CD14-positive monocyte (primary cell): ENCODE data around the gene SLC4A7. TPM values are rescaled to one million over a fixed set of nuclear protein-coding genes. Genes with fewer than 3 reads are reported as not detected.

Experiments used
- DNase-seq, 3 donors: peaks; one replicate each; pipeline ENCODE4 v3.0.0-alpha.2; 2011 to 2022
- H2AFZ ChIP-seq: 2 replicates; pipeline ENCODE4 v1.6.0; 2012; ENCODE audit warnings: mild to moderate bottlenecking, low read depth, low read length, inconsistent platforms; ENCODE audit not compliant: insufficient read depth, poor library complexity, severe bottlenecking
- H3K27ac ChIP-seq, 2 donors: 1 replicate in 1 of 2; 2 replicates in 1 of 2; pipeline ENCODE4 v1.5.1; 2012 to 2013; ENCODE audit warnings: low read length in 2 of 2, control low read depth in 1 of 2, inconsistent platforms in 1 of 2, low read depth in 1 of 2, mild to moderate bottlenecking in 1 of 2
- H3K27me3 ChIP-seq, 2 donors: one replicate each; pipeline versions ENCODE4 v1.6.0 to v1.6.1; 2011 to 2013; ENCODE audit warnings: low read length in 2 of 2; ENCODE audit not compliant: control insufficient read depth in 2 of 2, insufficient read depth in 2 of 2
- H3K36me3 ChIP-seq, 2 donors: replicated peaks in 1 of 2; 1 replicate in 1 of 2; 2 replicates in 1 of 2; pipeline versions ENCODE4 v1.5.1 to v1.6.1; 2012 to 2013; ENCODE audit warnings: low read length in 2 of 2, control low read depth in 1 of 2, inconsistent platforms in 1 of 2, mild to moderate bottlenecking in 1 of 2; ENCODE audit not compliant: insufficient read depth in 2 of 2, control insufficient read depth in 1 of 2
- H3K4me1 ChIP-seq, 2 donors: 1 replicate in 1 of 2; 2 replicates in 1 of 2; pipeline versions ENCODE4 v1.5.1 to v1.6.1; 2012 to 2013; ENCODE audit warnings: low read length in 2 of 2, control low read depth in 1 of 2, inconsistent platforms in 1 of 2, mild to moderate bottlenecking in 1 of 2, moderate library complexity in 1 of 2; ENCODE audit not compliant: insufficient read depth in 2 of 2, control insufficient read depth in 1 of 2
- H3K4me2 ChIP-seq: replicated peaks from 2 replicates; pipeline ENCODE3; 2012; ENCODE audit warnings: low read length, moderate library complexity, mild to moderate bottlenecking; ENCODE audit not compliant: poor library complexity, severe bottlenecking; ENCODE audit errors: extremely low read depth
- H3K4me3 ChIP-seq, 3 experiments: fragments of 200-600 bp in 1 of 3; sonication (generic) in 1 of 3; replicated peaks in 1 of 3; 1 replicate in 2 of 3; 2 replicates in 1 of 3; pipeline ENCODE4 v1.5.1; 2011 to 2013; ENCODE audit warnings: low read length in 3 of 3, mild to moderate bottlenecking in 3 of 3, control low read depth in 2 of 3, low read depth in 2 of 3, inconsistent platforms in 1 of 3, moderate library complexity in 1 of 3
- H3K79me2 ChIP-seq: 2 replicates; pipeline ENCODE4 v1.6.0; 2012; ENCODE audit warnings: mild to moderate bottlenecking, control low read depth, inconsistent platforms, low read length, moderate library complexity; ENCODE audit not compliant: insufficient read depth
- H3K9ac ChIP-seq: 2 replicates; pipeline ENCODE4 v1.6.0; 2017; ENCODE audit warnings: low read length, mild to moderate bottlenecking; ENCODE audit not compliant: insufficient read depth, poor library complexity, severe bottlenecking
- H3K9me3 ChIP-seq, 2 donors: replicated peaks in 1 of 2; 1 replicate in 1 of 2; 2 replicates in 1 of 2; pipeline versions ENCODE4 v1.5.1 to v1.6.1; 2012 to 2013; ENCODE audit warnings: low read length in 2 of 2, control low read depth in 1 of 2; ENCODE audit not compliant: control insufficient read depth in 1 of 2, insufficient read depth in 1 of 2
- H4K20me1 ChIP-seq: 2 replicates; pipeline ENCODE4 v1.6.0; 2012; ENCODE audit warnings: mild to moderate bottlenecking, low read length, control low read depth, moderate library complexity; ENCODE audit not compliant: insufficient read depth
- H3K27ac Mint-ChIP-seq, 7 donors: one replicate each; pipeline ENCODE4 v1.8.0; 2020; ENCODE audit warnings: mild to moderate bottlenecking in 7 of 7, mixed read lengths in 7 of 7, moderate library complexity in 6 of 7, inconsistent platforms in 2 of 7
- H3K27me3 Mint-ChIP-seq, 3 donors: one replicate each; pipeline ENCODE4 v1.8.0; 2021 to 2022; ENCODE audit warnings: low read depth in 3 of 3, mild to moderate bottlenecking in 3 of 3, mixed read lengths in 3 of 3, moderate library complexity in 3 of 3, inconsistent platforms in 1 of 3
- H3K36me3 Mint-ChIP-seq, 2 donors: one replicate each; pipeline ENCODE4 v1.8.0; 2020; ENCODE audit warnings: mixed read lengths in 2 of 2, inconsistent platforms in 1 of 2, mild to moderate bottlenecking in 1 of 2
- H3K4me1 Mint-ChIP-seq: one replicate; pipeline ENCODE4 v1.8.0; 2020; ENCODE audit warnings: mild to moderate bottlenecking, mixed read lengths
- H3K4me3 Mint-ChIP-seq, 2 donors: one replicate each; pipeline ENCODE4 v1.8.0; 2020; ENCODE audit warnings: mild to moderate bottlenecking in 2 of 2, mixed read lengths in 2 of 2, moderate library complexity in 1 of 2
- H3K9me3 Mint-ChIP-seq, 7 donors: one replicate each; pipeline ENCODE4 v1.8.0; 2020 to 2022; ENCODE audit warnings: mixed read lengths in 7 of 7, mild to moderate bottlenecking in 6 of 7, moderate library complexity in 6 of 7, inconsistent platforms in 2 of 7
- WGBS: methylation state at CpG from one replicate; pipeline ENCODE4 v1.1.5; 2013; ENCODE audit warnings: missing lambda C conversion rate; ENCODE audit not compliant: insufficient coverage; 5-methylcytosine and 5-hydroxymethylcytosine counted together
- intact Hi-C, 2 donors: fragments of 100-400 bp; cut with micrococcal nuclease; formaldehyde crosslinking; loops; one replicate each; pipeline versions ENCODE4 v1.15.0 to v1.15.1; 2023
- polyA minus RNA-seq: library from RNA; depleted of rRNA, polyadenylated mRNA; stranded (reverse); fragments of >200 nt; gene quantifications from 2 replicates; pipeline ENCODE4 v1.2.3, GENCODE V29; 2012
- polyA plus RNA-seq, 3 donors: library from polyadenylated mRNA; depleted of rRNA in 1 of 3; unstranded in 2 of 3; stranded (reverse) in 1 of 3; fragments of 300-500 nt in 2 of 3; fragments of >200 nt in 1 of 3; fragmentation: Illumina TruSeq in 2 of 3; gene quantifications; 1 replicate in 2 of 3; 2 replicates in 1 of 3; pipeline ENCODE4 v1.2.3, GENCODE V29; 2012 to 2021
- total RNA-seq, 12 experiments: library from RNA in 1 of 12; stranded (reverse) in 1 of 12; fragments of 120-200 nt in 1 of 12; gene quantifications; one replicate each; pipeline ENCODE4 v1.2.4 and lab custom pipeline; 2013 to 2026; ENCODE audit warnings: mixed read lengths in 6 of 12, inconsistent platforms in 1 of 12
- TF ChIP-seq, protein P1 (sequence below): fragments of 200-600 bp; IDR thresholded peaks from one replicate; pipeline ENCODE4 v1.8.0; 2022; ENCODE audit warnings: antibody characterized with exemption, mild to moderate bottlenecking

Gene SLC4A7
- total RNA-seq (2013) = 18.2 TPM
- 1 to 10 TPM; 5.4 to 7.6 (median 5.5) TPM for polyA plus RNA-seq
- 9.6 and 11.8 TPM in 2 replicates for polyA minus RNA-seq
- total RNA-seq (lab: John Stamatoyannopoulos, UW) = 74.1 to 205 (median 102) reads per million in 11 experiments

DNA sequence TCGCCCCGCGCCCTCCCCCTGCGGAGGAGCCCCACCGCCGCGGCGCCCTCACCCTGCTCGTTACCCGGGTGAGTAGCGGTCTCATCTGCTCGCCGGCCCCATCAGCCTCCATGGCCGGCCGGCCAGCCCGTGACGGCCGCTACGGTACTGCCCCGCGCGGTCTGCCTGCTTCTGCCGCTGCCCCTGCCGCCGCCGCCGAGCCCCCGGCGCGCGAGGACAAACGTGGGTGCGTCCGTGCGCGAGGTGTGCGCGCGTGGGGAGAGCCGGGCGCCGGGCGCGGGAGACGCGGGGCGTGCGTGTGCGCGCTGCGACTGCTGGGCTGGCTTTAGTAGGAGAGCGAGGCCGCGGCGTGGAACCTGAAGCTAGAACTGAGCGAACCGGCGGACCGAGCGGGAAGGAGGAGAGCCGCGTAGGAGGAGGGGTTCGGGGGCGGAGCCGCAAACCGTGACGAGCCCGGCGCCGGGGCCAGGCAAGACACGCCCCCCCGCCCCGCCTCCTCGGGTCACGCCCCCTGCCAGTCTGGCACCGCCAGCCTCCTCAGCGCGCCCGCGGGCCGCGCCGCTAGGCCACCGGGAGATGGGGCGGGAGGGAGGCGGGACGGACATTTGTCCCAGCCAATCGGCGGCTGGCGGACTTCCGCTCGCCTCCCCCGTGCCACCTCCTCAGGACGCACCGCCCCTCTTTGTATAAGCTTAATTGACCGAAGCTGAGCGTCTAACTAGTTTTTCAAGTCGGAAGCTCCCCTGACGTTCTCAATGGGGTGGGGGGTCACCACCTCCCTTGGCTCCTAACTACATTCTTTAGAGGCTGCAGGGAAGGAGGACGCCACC, at the start of gene SLC4A7:
TSS of gene SLC4A7 (minus strand) at position 370 of the 830 bp plus-strand sequence. CDS start at position 112, 258 bp downstream.
- TF ChIP-seq, protein P1, sequence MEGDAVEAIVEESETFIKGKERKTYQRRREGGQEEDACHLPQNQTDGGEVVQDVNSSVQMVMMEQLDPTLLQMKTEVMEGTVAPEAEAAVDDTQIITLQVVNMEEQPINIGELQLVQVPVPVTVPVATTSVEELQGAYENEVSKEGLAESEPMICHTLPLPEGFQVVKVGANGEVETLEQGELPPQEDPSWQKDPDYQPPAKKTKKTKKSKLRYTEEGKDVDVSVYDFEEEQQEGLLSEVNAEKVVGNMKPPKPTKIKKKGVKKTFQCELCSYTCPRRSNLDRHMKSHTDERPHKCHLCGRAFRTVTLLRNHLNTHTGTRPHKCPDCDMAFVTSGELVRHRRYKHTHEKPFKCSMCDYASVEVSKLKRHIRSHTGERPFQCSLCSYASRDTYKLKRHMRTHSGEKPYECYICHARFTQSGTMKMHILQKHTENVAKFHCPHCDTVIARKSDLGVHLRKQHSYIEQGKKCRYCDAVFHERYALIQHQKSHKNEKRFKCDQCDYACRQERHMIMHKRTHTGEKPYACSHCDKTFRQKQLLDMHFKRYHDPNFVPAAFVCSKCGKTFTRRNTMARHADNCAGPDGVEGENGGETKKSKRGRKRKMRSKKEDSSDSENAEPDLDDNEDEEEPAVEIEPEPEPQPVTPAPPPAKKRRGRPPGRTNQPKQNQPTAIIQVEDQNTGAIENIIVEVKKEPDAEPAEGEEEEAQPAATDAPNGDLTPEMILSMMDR = no peak
- peaks cover 17 to 21% of the 10 kb centered on the region in 2 donors for H3K4me1 ChIP-seq
- peaks cover 0 to 1% of the 10 kb centered on the region in 2 donors for H3K36me3 Mint-ChIP-seq
- under 1% methylated on average over 84 of the region's 100 CpGs for WGBS
- H3K36me3 ChIP-seq = no peaks in the 10 kb centered on the region
- peak; percentile 95 for DNase-seq
- H4K20me1 ChIP-seq = peaks cover 15% of the 10 kb centered on the region
- no peaks in the 10 kb centered on the region for H3K27me3 ChIP-seq
- no peaks in the 10 kb centered on the region for H3K9me3 ChIP-seq
- intact Hi-C loops = loop anchor here (5.0 to 10.0 kb wide), 5 partner anchors 48 to 863 kb away; partner anchors contain the start of genes NEK10 (in 2 of the 2), AZI2 (in 1 of the 2) and ZCWPW2 (in 1 of the 2)
- H3K4me3 Mint-ChIP-seq = peak within 1 kb of the TSS; percentile 99 to 100
- no peaks in the 10 kb centered on the region for H3K9me3 Mint-ChIP-seq
- H3K79me2 ChIP-seq = peaks cover 48% of the 10 kb centered on the region
- H3K4me2 ChIP-seq = peak within 1 kb of the TSS; percentile 83
- peak within 1 kb of the TSS; percentile 77 to 80 for H3K27ac ChIP-seq
- H3K27ac Mint-ChIP-seq = peak within 1 kb of the TSS; percentile 79 to 96 (median 94)
- peaks cover 31% of the 10 kb centered on the region for H3K4me1 Mint-ChIP-seq
- peak within 1 kb of the TSS; percentile 88 for H3K9ac ChIP-seq
- H3K4me3 ChIP-seq = peak within 1 kb of the TSS; percentile 81 to 94 (median 88)
- peaks cover 0 to 1% (median 0%) of the 10 kb centered on the region in 3 donors for H3K27me3 Mint-ChIP-seq
- peak within 1 kb of the TSS; percentile 83 for H2AFZ ChIP-seq

DNA sequence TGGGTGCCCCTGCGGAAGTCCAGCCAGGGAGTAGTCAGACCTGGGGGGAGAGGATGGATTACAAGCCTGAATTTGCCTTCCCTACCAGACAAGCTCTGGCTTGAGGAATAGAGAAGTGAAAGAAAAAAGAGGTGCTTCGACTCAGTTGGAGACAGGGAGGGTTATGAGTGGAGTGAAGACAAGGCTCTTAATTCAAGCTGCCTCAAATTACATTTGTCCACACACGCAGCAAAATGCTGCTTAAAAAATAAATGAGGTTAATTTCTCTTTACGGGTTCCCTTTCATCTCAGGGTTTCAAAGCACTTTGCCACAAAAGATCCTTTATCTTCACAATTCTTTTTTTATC, 49.0 kb upstream of the SLC4A7 start:
- H2AFZ ChIP-seq = no peak overlapping the region
- peak; percentile 46 to 66 (median 63) for DNase-seq
- Mint-ChIP-seq H3K36me3 (no peaks in the 10 kb centered on the region), H3K27ac (peak overlapping the region; percentile 94 to 98 (median 96)), H3K4me3 (no peak overlapping the region), H3K9me3 (no peaks in the 10 kb centered on the region), H3K27me3 (peaks cover 0 to 4% (median 2%) of the 10 kb centered on the region in 3 donors), H3K4me1 (peaks cover 30% of the 10 kb centered on the region)
- peak overlapping the region; percentile 10 for H3K9ac ChIP-seq
- H3K9me3 ChIP-seq = no peaks in the 10 kb centered on the region
- WGBS = no CpG with 5 or more reads among the region's 4 CpGs
- intact Hi-C loops = loop anchor here (5.0 to 10.0 kb wide), 2 partner anchors 51 to 62 kb away; partner anchors contain the start of gene SLC4A7 (in 1 of the 2)
- peak overlapping the region; percentile 8 to 90 for H3K27ac ChIP-seq
- H3K27me3 ChIP-seq = no peaks in the 10 kb centered on the region
- H3K4me1 ChIP-seq = peaks cover 27 to 38% of the 10 kb centered on the region in 2 donors
- H3K4me3 ChIP-seq = no peak overlapping the region
- no peaks in the 10 kb centered on the region for H3K36me3 ChIP-seq
- no peaks in the 10 kb centered on the region for H3K79me2 ChIP-seq
- H4K20me1 ChIP-seq = no peaks in the 10 kb centered on the region
- TF ChIP-seq, protein P1 = no peak
- peak overlapping the region; percentile 52 for H3K4me2 ChIP-seq
